CD14-positive monocyte (primary cell): ENCODE measurements around the gene CDS2. TPM values are rescaled to one million over a fixed set of nuclear protein-coding genes. Genes with fewer than 3 reads are reported as not detected.
A peak's percentile ranks its signal among the peaks of the same experiment; 100 is the strongest.

ENCODE experiments used
- DNase-seq, 3 donors: peaks; one replicate each; pipeline ENCODE4 v3.0.0-alpha.2; 2011 to 2022
- H2AFZ ChIP-seq: 2 replicates; pipeline ENCODE4 v1.6.0; 2012; ENCODE audit warnings: mild to moderate bottlenecking, low read depth, low read length, inconsistent platforms; ENCODE audit not compliant: insufficient read depth, poor library complexity, severe bottlenecking
- H3K27ac ChIP-seq, 2 donors: 1 replicate in 1 of 2; 2 replicates in 1 of 2; pipeline ENCODE4 v1.5.1; 2012 to 2013; ENCODE audit warnings: low read length in 2 of 2, control low read depth in 1 of 2, inconsistent platforms in 1 of 2, low read depth in 1 of 2, mild to moderate bottlenecking in 1 of 2
- H3K27me3 ChIP-seq, 2 donors: one replicate each; pipeline versions ENCODE4 v1.6.0 to v1.6.1; 2011 to 2013; ENCODE audit warnings: low read length in 2 of 2; ENCODE audit not compliant: control insufficient read depth in 2 of 2, insufficient read depth in 2 of 2
- H3K36me3 ChIP-seq, 2 donors: replicated peaks in 1 of 2; 1 replicate in 1 of 2; 2 replicates in 1 of 2; pipeline versions ENCODE4 v1.5.1 to v1.6.1; 2012 to 2013; ENCODE audit warnings: low read length in 2 of 2, control low read depth in 1 of 2, inconsistent platforms in 1 of 2, mild to moderate bottlenecking in 1 of 2; ENCODE audit not compliant: insufficient read depth in 2 of 2, control insufficient read depth in 1 of 2
- H3K4me1 ChIP-seq, 2 donors: 1 replicate in 1 of 2; 2 replicates in 1 of 2; pipeline versions ENCODE4 v1.5.1 to v1.6.1; 2012 to 2013; ENCODE audit warnings: low read length in 2 of 2, control low read depth in 1 of 2, inconsistent platforms in 1 of 2, mild to moderate bottlenecking in 1 of 2, moderate library complexity in 1 of 2; ENCODE audit not compliant: insufficient read depth in 2 of 2, control insufficient read depth in 1 of 2
- H3K4me2 ChIP-seq: replicated peaks from 2 replicates; pipeline ENCODE3; 2012; ENCODE audit warnings: low read length, moderate library complexity, mild to moderate bottlenecking; ENCODE audit not compliant: poor library complexity, severe bottlenecking; ENCODE audit errors: extremely low read depth
- H3K4me3 ChIP-seq, 3 experiments: fragments of 200-600 bp in 1 of 3; sonication (generic) in 1 of 3; replicated peaks in 1 of 3; 1 replicate in 2 of 3; 2 replicates in 1 of 3; pipeline ENCODE4 v1.5.1; 2011 to 2013; ENCODE audit warnings: low read length in 3 of 3, mild to moderate bottlenecking in 3 of 3, control low read depth in 2 of 3, low read depth in 2 of 3, inconsistent platforms in 1 of 3, moderate library complexity in 1 of 3
- H3K79me2 ChIP-seq: 2 replicates; pipeline ENCODE4 v1.6.0; 2012; ENCODE audit warnings: mild to moderate bottlenecking, control low read depth, inconsistent platforms, low read length, moderate library complexity; ENCODE audit not compliant: insufficient read depth
- H3K9ac ChIP-seq: 2 replicates; pipeline ENCODE4 v1.6.0; 2017; ENCODE audit warnings: low read length, mild to moderate bottlenecking; ENCODE audit not compliant: insufficient read depth, poor library complexity, severe bottlenecking
- H3K9me3 ChIP-seq, 2 donors: replicated peaks in 1 of 2; 1 replicate in 1 of 2; 2 replicates in 1 of 2; pipeline versions ENCODE4 v1.5.1 to v1.6.1; 2012 to 2013; ENCODE audit warnings: low read length in 2 of 2, control low read depth in 1 of 2; ENCODE audit not compliant: control insufficient read depth in 1 of 2, insufficient read depth in 1 of 2
- H4K20me1 ChIP-seq: 2 replicates; pipeline ENCODE4 v1.6.0; 2012; ENCODE audit warnings: mild to moderate bottlenecking, low read length, control low read depth, moderate library complexity; ENCODE audit not compliant: insufficient read depth
- H3K27ac Mint-ChIP-seq, 7 donors: one replicate each; pipeline ENCODE4 v1.8.0; 2020; ENCODE audit warnings: mild to moderate bottlenecking in 7 of 7, mixed read lengths in 7 of 7, moderate library complexity in 6 of 7, inconsistent platforms in 2 of 7
- H3K27me3 Mint-ChIP-seq, 3 donors: one replicate each; pipeline ENCODE4 v1.8.0; 2021 to 2022; ENCODE audit warnings: low read depth in 3 of 3, mild to moderate bottlenecking in 3 of 3, mixed read lengths in 3 of 3, moderate library complexity in 3 of 3, inconsistent platforms in 1 of 3
- H3K36me3 Mint-ChIP-seq, 2 donors: one replicate each; pipeline ENCODE4 v1.8.0; 2020; ENCODE audit warnings: mixed read lengths in 2 of 2, inconsistent platforms in 1 of 2, mild to moderate bottlenecking in 1 of 2
- H3K4me1 Mint-ChIP-seq: one replicate; pipeline ENCODE4 v1.8.0; 2020; ENCODE audit warnings: mild to moderate bottlenecking, mixed read lengths
- H3K4me3 Mint-ChIP-seq, 2 donors: one replicate each; pipeline ENCODE4 v1.8.0; 2020; ENCODE audit warnings: mild to moderate bottlenecking in 2 of 2, mixed read lengths in 2 of 2, moderate library complexity in 1 of 2
- H3K9me3 Mint-ChIP-seq, 7 donors: one replicate each; pipeline ENCODE4 v1.8.0; 2020 to 2022; ENCODE audit warnings: mixed read lengths in 7 of 7, mild to moderate bottlenecking in 6 of 7, moderate library complexity in 6 of 7, inconsistent platforms in 2 of 7
- WGBS: methylation state at CpG from one replicate; pipeline ENCODE4 v1.1.5; 2013; ENCODE audit warnings: missing lambda C conversion rate; ENCODE audit not compliant: insufficient coverage; 5-methylcytosine and 5-hydroxymethylcytosine counted together
- intact Hi-C, 2 donors: fragments of 100-400 bp; cut with micrococcal nuclease; formaldehyde crosslinking; loops; one replicate each; pipeline versions ENCODE4 v1.15.0 to v1.15.1; 2023
- polyA plus RNA-seq, 3 donors: library from polyadenylated mRNA; depleted of rRNA in 1 of 3; unstranded in 2 of 3; stranded (reverse) in 1 of 3; fragments of 300-500 nt in 2 of 3; fragments of >200 nt in 1 of 3; fragmentation: Illumina TruSeq in 2 of 3; gene quantifications; 1 replicate in 2 of 3; 2 replicates in 1 of 3; pipeline ENCODE4 v1.2.3, GENCODE V29; 2012 to 2021
- TF ChIP-seq, protein P1 (sequence below): fragments of 200-600 bp; IDR thresholded peaks from one replicate; pipeline ENCODE4 v1.8.0; 2022; ENCODE audit warnings: antibody characterized with exemption, mild to moderate bottlenecking

The CDS2 gene
- polyA plus RNA-seq, 3 donors: 28.6 to 62.6 (median 54.4) TPM

DNA sequence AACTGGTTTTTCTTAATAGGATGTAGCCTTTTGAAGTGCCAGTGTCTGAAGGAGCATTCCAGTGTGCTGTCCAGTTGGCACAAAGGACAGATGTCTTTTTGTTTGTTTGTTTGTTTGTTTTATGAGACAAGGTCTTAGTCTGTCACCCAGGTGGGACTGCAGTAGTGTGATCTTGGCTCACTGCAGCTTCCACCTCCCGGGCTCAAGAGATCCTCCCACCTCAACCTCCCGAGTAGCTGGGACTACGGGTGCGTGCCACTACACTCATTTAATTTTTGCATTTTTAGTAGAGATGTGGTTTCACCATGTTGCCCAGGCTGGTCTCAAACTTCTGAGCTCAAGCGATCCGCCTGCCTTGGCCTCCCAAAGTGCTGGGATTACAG is 27.7 kb downstream of the CDS2 start:
- peaks cover 36% of the 10 kb centered on the region for H3K4me1 Mint-ChIP-seq
- Histone ChIP-seq H3K27ac (no peak overlapping the region), H4K20me1 (peaks cover 62% of the 10 kb centered on the region), H3K79me2 (peaks cover 97% of the 10 kb centered on the region), H3K4me2 (no peak overlapping the region), H3K27me3 (no peaks in the 10 kb centered on the region), H3K4me3 (no peak overlapping the region), H3K9ac (no peak overlapping the region), H3K4me1 (peaks cover 9 to 33% of the 10 kb centered on the region in 2 donors), H3K9me3 (no peaks in the 10 kb centered on the region), H2AFZ (no peak overlapping the region), H3K36me3 (peaks cover 4 to 10% of the 10 kb centered on the region in 2 donors)
- TF ChIP-seq, protein P1, sequence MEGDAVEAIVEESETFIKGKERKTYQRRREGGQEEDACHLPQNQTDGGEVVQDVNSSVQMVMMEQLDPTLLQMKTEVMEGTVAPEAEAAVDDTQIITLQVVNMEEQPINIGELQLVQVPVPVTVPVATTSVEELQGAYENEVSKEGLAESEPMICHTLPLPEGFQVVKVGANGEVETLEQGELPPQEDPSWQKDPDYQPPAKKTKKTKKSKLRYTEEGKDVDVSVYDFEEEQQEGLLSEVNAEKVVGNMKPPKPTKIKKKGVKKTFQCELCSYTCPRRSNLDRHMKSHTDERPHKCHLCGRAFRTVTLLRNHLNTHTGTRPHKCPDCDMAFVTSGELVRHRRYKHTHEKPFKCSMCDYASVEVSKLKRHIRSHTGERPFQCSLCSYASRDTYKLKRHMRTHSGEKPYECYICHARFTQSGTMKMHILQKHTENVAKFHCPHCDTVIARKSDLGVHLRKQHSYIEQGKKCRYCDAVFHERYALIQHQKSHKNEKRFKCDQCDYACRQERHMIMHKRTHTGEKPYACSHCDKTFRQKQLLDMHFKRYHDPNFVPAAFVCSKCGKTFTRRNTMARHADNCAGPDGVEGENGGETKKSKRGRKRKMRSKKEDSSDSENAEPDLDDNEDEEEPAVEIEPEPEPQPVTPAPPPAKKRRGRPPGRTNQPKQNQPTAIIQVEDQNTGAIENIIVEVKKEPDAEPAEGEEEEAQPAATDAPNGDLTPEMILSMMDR: no peak
- peak overlapping the region in 1 of 7 donors; percentile 43 for H3K27ac Mint-ChIP-seq
- peaks cover 0 to 2% (median 0%) of the 10 kb centered on the region in 7 donors for H3K9me3 Mint-ChIP-seq
- no peak for DNase-seq
- intact Hi-C loops: no loop called here
- WGBS: 100% methylated on average over 4 of the region's 6 CpGs
- H3K4me3 Mint-ChIP-seq: no peak overlapping the region
- H3K27me3 Mint-ChIP-seq: no peaks in the 10 kb centered on the region
- peaks cover 10 to 37% of the 10 kb centered on the region in 2 donors for H3K36me3 Mint-ChIP-seq

DNA sequence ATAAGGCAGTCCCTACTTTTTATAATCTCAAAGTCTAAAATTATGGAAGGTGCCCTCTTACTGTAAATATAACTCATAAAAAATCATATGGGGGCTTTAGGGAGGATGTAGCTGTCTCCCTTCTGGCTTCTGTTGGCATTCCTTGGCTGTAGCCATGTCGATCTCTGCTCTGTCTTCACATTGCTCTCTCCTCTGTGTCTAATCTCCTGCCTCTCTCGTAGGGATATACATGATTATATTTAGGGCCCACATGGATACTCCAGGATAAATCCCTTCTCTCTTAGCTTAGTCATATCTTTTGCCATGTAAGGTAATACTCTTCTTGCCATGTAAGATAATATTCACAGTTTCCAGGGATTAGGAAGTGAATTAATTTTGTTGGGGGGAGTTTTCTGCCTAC is 28.6 kb downstream of the CDS2 start:
- Histone ChIP-seq H3K36me3 (peaks cover 4 to 10% of the 10 kb centered on the region in 2 donors), H4K20me1 (peaks cover 62% of the 10 kb centered on the region), H3K79me2 (peaks cover 97% of the 10 kb centered on the region), H3K9ac (no peak overlapping the region), H3K4me2 (no peak overlapping the region), H2AFZ (no peak overlapping the region), H3K4me1 (peaks cover 15 to 39% of the 10 kb centered on the region in 2 donors), H3K27me3 (no peaks in the 10 kb centered on the region), H3K4me3 (no peak overlapping the region), H3K27ac (no peak overlapping the region), H3K9me3 (no peaks in the 10 kb centered on the region)
- no peak for DNase-seq
- WGBS: no CpG with 5 or more reads among the region's 2 CpGs
- Mint-ChIP-seq H3K27me3 (peaks cover 0 to 2% (median 0%) of the 10 kb centered on the region in 3 donors), H3K36me3 (peaks cover 10 to 29% of the 10 kb centered on the region in 2 donors), H3K4me3 (no peak overlapping the region), H3K27ac (no peak overlapping the region), H3K9me3 (peaks cover 0 to 2% (median 0%) of the 10 kb centered on the region in 7 donors), H3K4me1 (peaks cover 41% of the 10 kb centered on the region)
- TF ChIP-seq, protein P1: no peak
- intact Hi-C loops: no loop called here
